Trophoblast cell (in vitro differentiated cells and primary cell): ENCODE results near the gene MBNL2.

Experiments used
- DNase-seq, 2 donors: peaks; one replicate each; pipeline ENCODE4 v3.0.0-alpha.2; 2016
- H2AFZ ChIP-seq: 2 replicates; pipeline ENCODE4 v1.6.1; 2013; ENCODE audit warnings: low read length, moderate library complexity, mild to moderate bottlenecking; ENCODE audit not compliant: insufficient read depth, poor library complexity
- H2AK5ac ChIP-seq: 2 replicates; pipeline ENCODE4 v1.6.1; 2013; ENCODE audit warnings: mild to moderate bottlenecking, low read length
- H2BK120ac ChIP-seq: 2 replicates; pipeline ENCODE4 v1.6.1; 2013; ENCODE audit warnings: low read length, mild to moderate bottlenecking, moderate library complexity; ENCODE audit not compliant: insufficient read depth, poor library complexity
- H2BK12ac ChIP-seq: 2 replicates; pipeline ENCODE4 v1.6.1; 2013; ENCODE audit warnings: mild to moderate bottlenecking, low read length, moderate library complexity
- H2BK5ac ChIP-seq: 2 replicates; pipeline ENCODE4 v1.6.1; 2013; ENCODE audit warnings: low read length, low read depth, moderate library complexity, mild to moderate bottlenecking; ENCODE audit not compliant: poor library complexity
- H3K14ac ChIP-seq: 2 replicates; pipeline ENCODE4 v1.6.1; 2013; ENCODE audit warnings: mild to moderate bottlenecking, low read length
- H3K18ac ChIP-seq: 2 replicates; pipeline ENCODE4 v1.6.1; 2013; ENCODE audit warnings: mild to moderate bottlenecking, low read length
- H3K23ac ChIP-seq: 2 replicates; pipeline ENCODE4 v1.6.1; 2013; ENCODE audit warnings: low read length
- H3K27ac ChIP-seq: 2 replicates; pipeline ENCODE4 v1.5.1; 2013; ENCODE audit warnings: low read depth, mild to moderate bottlenecking, inconsistent platforms, low read length, moderate library complexity
- H3K27me3 ChIP-seq: 2 replicates; pipeline ENCODE4 v1.6.1; 2013; ENCODE audit warnings: inconsistent platforms, mild to moderate bottlenecking, low read length, moderate library complexity; ENCODE audit not compliant: insufficient read depth
- H3K36me3 ChIP-seq, 2 experiments: 1 replicate in 1 of 2; 2 replicates in 1 of 2; pipeline ENCODE4 v1.6.1; 2013; ENCODE audit warnings: low read length in 2 of 2, mild to moderate bottlenecking in 2 of 2, moderate library complexity in 1 of 2; ENCODE audit not compliant: insufficient read depth in 2 of 2, control insufficient read depth in 1 of 2
- H3K4ac ChIP-seq: 2 replicates; pipeline ENCODE4 v1.6.1; 2013; ENCODE audit warnings: low read depth, mild to moderate bottlenecking, low read length, moderate library complexity
- H3K4me1 ChIP-seq, 2 experiments: 1 replicate in 1 of 2; 2 replicates in 1 of 2; pipeline ENCODE4 v1.6.1; 2013; ENCODE audit warnings: low read length in 2 of 2, mild to moderate bottlenecking in 2 of 2, moderate library complexity in 1 of 2; ENCODE audit not compliant: insufficient read depth in 2 of 2, control insufficient read depth in 1 of 2
- H3K4me2 ChIP-seq: 2 replicates; pipeline ENCODE4 v1.6.1; 2013; ENCODE audit warnings: inconsistent platforms, mild to moderate bottlenecking, low read length, moderate library complexity
- H3K4me3 ChIP-seq: 2 replicates; pipeline ENCODE4 v1.5.1; 2013; ENCODE audit warnings: mild to moderate bottlenecking, low read depth, low read length, inconsistent platforms
- H3K79me1 ChIP-seq: one replicate; pipeline ENCODE4 v1.6.1; 2013; ENCODE audit warnings: low read length
- H3K79me2 ChIP-seq: 2 replicates; pipeline ENCODE4 v1.6.1; 2013; ENCODE audit warnings: low read length, mild to moderate bottlenecking; ENCODE audit not compliant: control insufficient read depth, insufficient read depth, poor library complexity
- H3K9ac ChIP-seq: 2 replicates; pipeline ENCODE4 v1.6.1; 2013; ENCODE audit warnings: mild to moderate bottlenecking, low read length
- H3K9me3 ChIP-seq: 2 replicates; pipeline ENCODE4 v1.6.1; 2013; ENCODE audit warnings: low read depth, mild to moderate bottlenecking, control low read depth, inconsistent platforms, low read length; ENCODE audit not compliant: insufficient read depth
- H4K12ac ChIP-seq: 2 replicates; pipeline ENCODE4 v1.6.1; 2013; ENCODE audit warnings: low read depth, mild to moderate bottlenecking, low read length, moderate library complexity
- H4K8ac ChIP-seq: 2 replicates; pipeline ENCODE4 v1.6.1; 2013; ENCODE audit warnings: low read depth, mild to moderate bottlenecking, low read length, moderate library complexity
- H4K91ac ChIP-seq: one replicate; pipeline ENCODE4 v1.6.1; 2013; ENCODE audit warnings: low read depth, mild to moderate bottlenecking, low read length, moderate library complexity
- WGBS: extraction: QIAGEN DNeasy Blood & Tissue Kit; methylation state at CpG from one replicate; pipeline ENCODE4 v1.1.7; 2013; ENCODE audit warnings: missing lambda C conversion rate; ENCODE audit not compliant: insufficient read length, insufficient coverage; ENCODE audit errors: extremely low coverage; 5-methylcytosine and 5-hydroxymethylcytosine counted together

Gene MBNL2

GRCh38 chr13:97256343-97256783, 34.2 kb downstream of the MBNL2 start:
- Histone ChIP-seq H2BK12ac (no peak overlapping the region), H2BK120ac (no peak overlapping the region), H3K14ac (no peak overlapping the region), H2BK5ac (no peak overlapping the region), H4K12ac (no peak overlapping the region), H3K4ac (no peak overlapping the region), H3K23ac (no peak overlapping the region), H3K9ac (no peak overlapping the region), H3K27me3 (no peaks in the 10 kb centered on the region), H3K4me2 (no peak overlapping the region), H4K8ac (no peak overlapping the region), H3K18ac (no peak overlapping the region), H3K4me1 (peaks cover 29 to 44% of the 10 kb centered on the region in 2 experiments), H4K91ac (no peak overlapping the region), H3K36me3 (peaks cover 3 to 6% of the 10 kb centered on the region in 2 experiments), H3K79me2 (peaks cover 26% of the 10 kb centered on the region), H3K27ac (peak overlapping the region; percentile 96), H3K79me1 (peaks cover 32% of the 10 kb centered on the region), H2AFZ (no peak overlapping the region), H3K4me3 (no peak overlapping the region), H3K9me3 (no peaks in the 10 kb centered on the region), H2AK5ac (no peak overlapping the region)
- peak; percentile 91 to 99 for DNase-seq
- WGBS: no CpG with 5 or more reads among the region's 5 CpGs

GRCh38 chr13:97257228-97257755, 35.2 kb downstream of the MBNL2 start:
- Histone ChIP-seq H2BK12ac (peak overlapping the region; percentile 44), H2AK5ac (peak overlapping the region; percentile 23), H3K4me1 (peaks cover 38 to 50% of the 10 kb centered on the region in 2 experiments), H4K8ac (peak overlapping the region; percentile 66), H3K27me3 (no peaks in the 10 kb centered on the region), H3K9ac (no peak overlapping the region), H3K9me3 (no peaks in the 10 kb centered on the region), H2BK5ac (peak overlapping the region; percentile 71), H3K4me2 (peak overlapping the region; percentile 12), H3K14ac (peak overlapping the region; percentile 77), H3K36me3 (peaks cover 3 to 8% of the 10 kb centered on the region in 2 experiments), H3K4ac (peak overlapping the region; percentile 19), H3K18ac (peak overlapping the region; percentile 63), H3K4me3 (no peak overlapping the region), H4K12ac (peak overlapping the region; percentile 54), H2BK120ac (peak overlapping the region; percentile 78), H3K23ac (no peak overlapping the region), H3K79me2 (peaks cover 34% of the 10 kb centered on the region), H3K79me1 (peaks cover 40% of the 10 kb centered on the region), H3K27ac (peak overlapping the region; percentile 96), H4K91ac (peak overlapping the region; percentile 93), H2AFZ (no peak overlapping the region)
- no CpG with 5 or more reads among the region's 6 CpGs for WGBS
- peak; percentile 42 to 64 for DNase-seq

GRCh38 chr13:97257800-97258799, 36.0 kb downstream of the MBNL2 start:
- no peak overlapping the region for H2AFZ ChIP-seq
- H3K4ac ChIP-seq: peak overlapping the region; percentile 88
- peak overlapping the region; percentile 54 for H4K12ac ChIP-seq
- H3K23ac ChIP-seq: no peak overlapping the region
- peak; percentile 77 to 94 for DNase-seq
- H2AK5ac ChIP-seq: peak overlapping the region; percentile 23
- peak overlapping the region; percentile 78 for H2BK120ac ChIP-seq
- H2BK5ac ChIP-seq: peak overlapping the region; percentile 92
- H3K4me3 ChIP-seq: no peak overlapping the region
- no CpG with 5 or more reads among the region's 13 CpGs for WGBS
- peaks cover 41% of the 10 kb centered on the region for H3K79me1 ChIP-seq
- no peaks in the 10 kb centered on the region for H3K9me3 ChIP-seq
- peak overlapping the region; percentile 76 for H2BK12ac ChIP-seq
- peak overlapping the region; percentile 63 for H3K18ac ChIP-seq
- H3K27ac ChIP-seq: peak overlapping the region; percentile 96
- peak overlapping the region; percentile 66 for H4K8ac ChIP-seq
- peak overlapping the region; percentile 12 for H3K4me2 ChIP-seq
- H3K14ac ChIP-seq: peak overlapping the region; percentile 77
- H3K79me2 ChIP-seq: peaks cover 34% of the 10 kb centered on the region
- no peak overlapping the region for H3K9ac ChIP-seq
- peaks cover 3 to 8% of the 10 kb centered on the region in 2 experiments for H3K36me3 ChIP-seq
- H3K4me1 ChIP-seq: peaks cover 38 to 50% of the 10 kb centered on the region in 2 experiments
- H4K91ac ChIP-seq: peak overlapping the region; percentile 93
- H3K27me3 ChIP-seq: no peaks in the 10 kb centered on the region

GRCh38 chr13:97258801-97259200, 36.7 kb downstream of the MBNL2 start:
- Histone ChIP-seq H2BK120ac (peak overlapping the region; percentile 97), H3K36me3 (peaks cover 5 to 7% of the 10 kb centered on the region in 2 experiments), H3K4me2 (peak overlapping the region; percentile 13), H3K4me1 (peaks cover 38 to 50% of the 10 kb centered on the region in 2 experiments), H3K14ac (peak overlapping the region; percentile 85), H3K18ac (peak overlapping the region; percentile 99), H2BK12ac (peak overlapping the region; percentile 94), H3K4ac (peak overlapping the region; percentile 91), H3K79me1 (peaks cover 41% of the 10 kb centered on the region), H2BK5ac (peak overlapping the region; percentile 98), H3K9me3 (no peaks in the 10 kb centered on the region), H3K79me2 (peaks cover 35% of the 10 kb centered on the region), H4K12ac (no peak overlapping the region), H4K91ac (peak overlapping the region; percentile 96), H3K23ac (no peak overlapping the region), H2AFZ (no peak overlapping the region), H3K27me3 (no peaks in the 10 kb centered on the region), H2AK5ac (peak overlapping the region; percentile 51), H3K4me3 (no peak overlapping the region), H4K8ac (peak overlapping the region; percentile 72), H3K27ac (peak overlapping the region; percentile 96), H3K9ac (no peak overlapping the region)
- no peak for DNase-seq
- no CpG with 5 or more reads among the region's 2 CpGs for WGBS
